HepG2 (cell line): ENCODE results near the gene SNX18. TPM values are rescaled to one million over a fixed set of nuclear protein-coding genes. Genes with fewer than 3 reads are reported as not detected.
A peak's percentile ranks its signal among the peaks of the same experiment; 100 is the strongest.

ENCODE experiments used
- ATAC-seq: fragments of 200-7000 bp; cut with Tn5 transposase; 3 replicates; pipeline ENCODE4 v1.9.1; 2020; ENCODE audit warnings: mild to moderate bottlenecking, moderate library complexity
- BruUV-seq: library from RNA; stranded (reverse); fragments of 400-500 nt; replicated peaks from 2 replicates; lab custom pipeline; 2021; lab: Mats Ljungman, UMichigan
- CTCF ChIA-PET: fragments of 300-600 bp; formaldehyde crosslinking; extraction: SDS; loops from one replicate; lab custom pipeline; 2021; ENCODE audit warnings: low total read pairs, inconsistent platforms, low intra/inter-chr PET ratio; lab: Yijun Ruan, JAX
- POLR2A ChIA-PET: fragments of 350-600 bp; sonication (Branson Sonifier 250); formaldehyde crosslinking; loops from one replicate; lab custom pipeline; 2020; ENCODE audit warnings: antibody characterized with exemption, inconsistent platforms; lab: Yijun Ruan, JAX
- DNase-seq: peaks from one replicate; pipeline ENCODE4 v3.0.0-alpha.2; 2015; ENCODE audit warnings: low spot score
- FAIRE-seq: peaks from 3 replicates; lab custom pipeline; 2011; peaks lifted over from hg19 to GRCh38; lab: Jason Lieb, UNC
- H2AFZ ChIP-seq: one replicate; pipeline ENCODE4 v1.6.1; 2011; ENCODE audit warnings: low read length, inconsistent platforms
- H3K27ac ChIP-seq: fragments of 300-600 bp; 3 replicates; pipeline ENCODE4 v1.8.0; 2011; ENCODE audit warnings: mixed run types, mild to moderate bottlenecking, mixed read lengths, low read length, inconsistent platforms; ENCODE audit not compliant: insufficient read depth; ENCODE audit errors: extremely low read length
- H3K27me3 ChIP-seq, 2 experiments: fragments of 200-600 bp in 1 of 2; 2 replicates in 1 of 2; 3 replicates in 1 of 2; pipeline versions ENCODE4 v1.6.0 to v1.8.0; 2011; ENCODE audit warnings: low read length in 2 of 2, mild to moderate bottlenecking in 2 of 2, moderate library complexity in 2 of 2, inconsistent platforms in 1 of 2; ENCODE audit not compliant: insufficient read depth in 2 of 2, control insufficient read depth in 1 of 2
- H3K36me3 ChIP-seq, 2 experiments: fragments of 200-600 bp in 1 of 2; replicated peaks in 1 of 2; 2 replicates in 1 of 2; 3 replicates in 1 of 2; pipeline versions ENCODE4 v1.5.1 to v1.8.0; 2011; ENCODE audit warnings: low read length in 2 of 2, inconsistent platforms in 1 of 2; ENCODE audit not compliant: insufficient read depth in 2 of 2, control insufficient read depth in 1 of 2
- H3K4me1 ChIP-seq: 2 replicates; pipeline ENCODE4 v1.5.1; 2012; ENCODE audit warnings: low read length, inconsistent platforms; ENCODE audit not compliant: insufficient read depth
- H3K4me2 ChIP-seq: 2 replicates; pipeline ENCODE4 v1.6.0; 2011; ENCODE audit warnings: low read depth, low read length, inconsistent platforms
- H3K4me3 ChIP-seq, 3 experiments: fragments of 200-600 bp in 1 of 3; sonication (generic), shearing (Covaris generic) in 1 of 3; replicated peaks in 1 of 3; 2 replicates each; pipeline ENCODE4 v1.5.1; 2011 to 2016; ENCODE audit warnings: low read length in 3 of 3, inconsistent platforms in 2 of 3, low read depth in 2 of 3, mild to moderate bottlenecking in 2 of 3, control low read depth in 1 of 3, mixed read lengths in 1 of 3; ENCODE audit not compliant: insufficient read depth in 1 of 3
- H3K79me2 ChIP-seq: one replicate; pipeline ENCODE4 v1.6.1; 2011; ENCODE audit warnings: low read length, inconsistent platforms; ENCODE audit not compliant: insufficient read depth
- H3K9ac ChIP-seq: 2 replicates; pipeline ENCODE4 v1.6.0; 2011; ENCODE audit warnings: mild to moderate bottlenecking, low read depth, low read length, inconsistent platforms; ENCODE audit not compliant: insufficient read depth
- H3K9me3 ChIP-seq: 2 replicates; pipeline ENCODE4 v1.5.1; 2012; ENCODE audit warnings: mild to moderate bottlenecking, low read length
- H4K20me1 ChIP-seq: 2 replicates; pipeline ENCODE4 v1.6.0; 2011; ENCODE audit warnings: inconsistent platforms, mild to moderate bottlenecking, low read length, moderate library complexity; ENCODE audit not compliant: insufficient read depth
- NKX3-1 ChIP-seq: sonication (generic); formaldehyde crosslinking; IDR thresholded peaks from 2 replicates; pipeline ENCODE4 v1.5.0; 2020; ENCODE audit warnings: missing genetic modification reagents
- NR2F2 ChIP-seq: IDR thresholded peaks from 2 replicates; pipeline ENCODE4 v1.6.1; 2012; ENCODE audit warnings: low read depth, inconsistent platforms, borderline replicate concordance
- PRPF4 ChIP-seq: fragments of 200-400 bp; formaldehyde crosslinking; IDR thresholded peaks from 2 replicates; pipeline ENCODE4 v1.6.1; 2016; ENCODE audit warnings: low read length, low read depth; ENCODE audit not compliant: poor library complexity, severe bottlenecking
- TARDBP ChIP-seq: sonication (generic); formaldehyde crosslinking; IDR thresholded peaks from 2 replicates; pipeline ENCODE4 v1.8.0; 2022; ENCODE audit warnings: mild to moderate bottlenecking, missing genetic modification reagents
- YY1 ChIP-seq: IDR thresholded peaks from 2 replicates; pipeline ENCODE4 v1.6.1; 2011; ENCODE audit warnings: low read length, low read depth, moderate library complexity, mild to moderate bottlenecking; ENCODE audit not compliant: insufficient read depth, insufficient replicate concordance
- ZBTB37 ChIP-seq: sonication (generic); formaldehyde crosslinking; IDR thresholded peaks from 2 replicates; pipeline ENCODE4 v1.4.0; 2020; ENCODE audit warnings: mild to moderate bottlenecking, missing genetic modification reagents
- ZNF253 ChIP-seq: sonication (generic); formaldehyde crosslinking; IDR thresholded peaks from 2 replicates; pipeline ENCODE4 v1.8.0; 2022; ENCODE audit warnings: mild to moderate bottlenecking, missing genetic modification reagents, borderline replicate concordance
- ZNF263 ChIP-seq: sonication (generic); formaldehyde crosslinking; IDR thresholded peaks from 2 replicates; pipeline ENCODE4 v1.4.0; 2020; ENCODE audit warnings: missing genetic modification reagents
- ZNF329 ChIP-seq: sonication (generic); formaldehyde crosslinking; IDR thresholded peaks from 2 replicates; pipeline ENCODE4 v1.9.0; 2021; ENCODE audit warnings: low read depth, mild to moderate bottlenecking, missing genetic modification reagents
- ZNF607 ChIP-seq: sonication (generic); formaldehyde crosslinking; IDR thresholded peaks from 2 replicates; pipeline ENCODE4 v1.5.1; 2020; ENCODE audit warnings: missing genetic modification reagents, mild to moderate bottlenecking, borderline replicate concordance
- ZNF7 ChIP-seq: IDR thresholded peaks from 2 replicates; pipeline ENCODE4 v1.6.1; 2016; ENCODE audit warnings: missing biosample characterization, missing genetic modification reagents
- ZNF891 ChIP-seq: sonication (generic); formaldehyde crosslinking; IDR thresholded peaks from 2 replicates; pipeline ENCODE4 v1.5.0; 2020; ENCODE audit warnings: mild to moderate bottlenecking, missing genetic modification reagents
- WGBS: methylation state at CpG from one replicate; pipeline ENCODE4 v1.1.6; 2017; ENCODE audit warnings: low lambda C conversion rate; 5-methylcytosine and 5-hydroxymethylcytosine counted together
- in situ Hi-C: cut with HindIII; loops from 2 replicates; pipeline ENCODE4 v1.10.0; 2017; ENCODE audit warnings: low pct_unique_long_range_greater_than_20kb; ENCODE audit not compliant: extremely low pct_ligation_motif_present
- intact Hi-C: fragments of 100-400 bp; cut with micrococcal nuclease; formaldehyde crosslinking; loops from one replicate; pipeline ENCODE4 v1.10.0; 2022; ENCODE audit not compliant: unreplicated experiment
- polyA plus RNA-seq, 8 experiments: library from polyadenylated mRNA; depleted of rRNA in 3 of 8; stranded (reverse) in 7 of 8; unstranded in 1 of 8; fragments of >200 nt; fragmentation: Illumina TruSeq in 4 of 8; extraction: Trizol in 4 of 8; gene quantifications; 2 replicates each; pipeline versions ENCODE4 v1.2.1 to v1.2.3, GENCODE V29; 2011 to 2016; ENCODE audit warnings: low read depth in 4 of 8, missing spikeins in 1 of 8, mixed read lengths in 1 of 8; ENCODE audit not compliant: insufficient read depth in 1 of 8
- total RNA-seq, 5 experiments: library from RNA; depleted of rRNA; stranded (reverse); fragments of >200 nt; fragmentation: Illumina TruSeq; extraction: Trizol; gene quantifications; 2 replicates each; pipeline ENCODE4 v1.2.3, GENCODE V29; 2016; ENCODE audit warnings: low read depth in 1 of 5
- TF ChIP-seq, protein P1 (sequence below): sonication (generic); formaldehyde crosslinking; IDR thresholded peaks from 2 replicates; pipeline ENCODE4 v1.5.1; 2020; ENCODE audit warnings: missing genetic modification reagents, mild to moderate bottlenecking, borderline replicate concordance
- TF ChIP-seq, protein P2 (sequence below): sonication (generic); formaldehyde crosslinking; IDR thresholded peaks from 2 replicates; pipeline ENCODE4 v1.8.0; 2022; ENCODE audit warnings: low read depth, missing genetic modification reagents

The SNX18 gene
- total and polyA plus RNA-seq, 2 of the 13 experiments (the other 11 are each of a cell fraction or from before 2014, with no cell fraction given), result 2.3 to 6.2 TPM

DNA sequence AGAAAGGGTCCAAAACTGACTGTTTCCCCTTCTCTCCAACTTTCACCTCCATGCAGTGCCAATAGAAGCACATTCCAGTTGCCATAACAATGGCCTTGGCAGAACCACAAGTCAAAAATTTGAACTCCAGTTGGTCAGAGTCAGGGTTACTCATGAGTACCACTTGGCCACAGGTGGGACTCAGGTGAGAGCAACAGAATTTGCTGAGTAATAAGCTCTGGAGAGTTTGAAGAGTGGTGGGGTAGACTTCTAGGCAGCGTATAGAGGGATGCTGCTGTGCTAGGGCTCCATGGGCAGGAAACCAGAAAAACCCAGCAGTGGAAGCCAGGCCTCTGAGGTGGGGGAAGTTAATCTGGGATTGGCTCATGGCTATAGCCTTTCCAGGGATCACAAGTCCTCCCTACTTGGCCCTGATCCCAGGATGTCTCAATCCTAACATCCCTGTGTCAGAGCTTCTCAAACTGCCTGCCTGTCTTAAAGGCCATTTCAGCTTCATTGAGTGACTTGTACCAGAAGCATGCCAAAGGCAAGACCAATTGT lies 30.2 kb downstream of the SNX18 start:
- BruUV-seq, result no TSS peak
- Histone ChIP-seq H3K4me2 (no peak overlapping the region), H3K9me3 (no peaks in the 10 kb centered on the region), H3K4me3 (no peak overlapping the region), H3K4me1 (peaks cover 6% of the 10 kb centered on the region; the same call in 1 of the 2 replicates), H2AFZ (no peak overlapping the region), H4K20me1 (no peaks in the 10 kb centered on the region), H3K9ac (no peak overlapping the region), H3K79me2 (no peaks in the 10 kb centered on the region), H3K27ac (no peak overlapping the region), H3K27me3 (no peaks in the 10 kb centered on the region), H3K36me3 (no peaks in the 10 kb centered on the region)
- intact Hi-C loops (no loop called here), in situ Hi-C loops (no loop called here)
- FAIRE-seq (no peak), ATAC-seq (peak; percentile 46), DNase-seq (peak; percentile 6)
- no peak for TF ChIP-seq ZNF607 (CRISPR knock-in tag)
- 0 out of 2 replicates have a peak, but pooled peaks have one; percentile 16 for TF ChIP-seq ZNF263
- ChIA-PET CTCF (no interaction called here), POLR2A (no interaction called here)
- WGBS, result 100% methylated on average over 1 of the region's 1 CpG

DNA sequence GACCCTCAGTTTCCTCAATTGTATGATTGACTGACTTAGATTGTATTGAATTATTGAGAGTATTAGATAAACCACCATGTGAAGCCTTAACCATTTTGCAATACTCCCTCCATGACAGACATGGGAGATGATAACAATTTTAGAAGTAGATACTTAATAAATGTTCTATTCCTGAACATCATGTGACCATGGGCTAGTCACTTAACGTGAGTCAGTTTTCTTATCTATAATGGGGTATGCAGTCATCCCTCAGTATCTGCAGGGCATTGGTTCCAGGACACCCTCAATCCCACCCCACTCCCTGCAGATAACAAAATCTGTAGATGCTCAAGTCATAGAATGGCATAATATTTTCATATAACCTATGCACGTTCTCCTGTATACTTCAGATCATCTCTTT lies 31.0 kb downstream of the SNX18 start:
- ATAC-seq (no peak), FAIRE-seq (no peak), DNase-seq (no peak)
- ChIA-PET CTCF (no interaction called here), POLR2A (no interaction called here)
- H3K9ac ChIP-seq, result no peak overlapping the region
- BruUV-seq, result no TSS peak
- H3K27me3 ChIP-seq, result no peaks in the 10 kb centered on the region
- in situ Hi-C loops, result no loop called here
- intact Hi-C loops, result no loop called here
- H2AFZ ChIP-seq, result no peak overlapping the region
- H3K4me3 ChIP-seq, result no peak overlapping the region
- H3K36me3 ChIP-seq, result no peaks in the 10 kb centered on the region
- no peaks in the 10 kb centered on the region for H3K79me2 ChIP-seq
- WGBS, result 89% methylated on average over 2 of the region's 2 CpGs
- no peak overlapping the region for H3K4me2 ChIP-seq
- TF ChIP-seq ZNF891 (CRISPR knock-in tag) (no peak), ZNF7 (CRISPR knock-in tag) (no peak), ZNF253 (no peak), ZNF329 (CRISPR knock-in tag) (no peak), TARDBP (CRISPR knock-in tag) (no peak), NKX3-1 (no peak), NR2F2 (no peak), ZBTB37 (CRISPR knock-in tag) (no peak), YY1 (no peak), PRPF4 (no peak)
- TF ChIP-seq, protein P1, sequence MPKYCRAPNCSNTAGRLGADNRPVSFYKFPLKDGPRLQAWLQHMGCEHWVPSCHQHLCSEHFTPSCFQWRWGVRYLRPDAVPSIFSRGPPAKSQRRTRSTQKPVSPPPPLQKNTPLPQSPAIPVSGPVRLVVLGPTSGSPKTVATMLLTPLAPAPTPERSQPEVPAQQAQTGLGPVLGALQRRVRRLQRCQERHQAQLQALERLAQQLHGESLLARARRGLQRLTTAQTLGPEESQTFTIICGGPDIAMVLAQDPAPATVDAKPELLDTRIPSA, result no peak
- TF ChIP-seq, protein P2, sequence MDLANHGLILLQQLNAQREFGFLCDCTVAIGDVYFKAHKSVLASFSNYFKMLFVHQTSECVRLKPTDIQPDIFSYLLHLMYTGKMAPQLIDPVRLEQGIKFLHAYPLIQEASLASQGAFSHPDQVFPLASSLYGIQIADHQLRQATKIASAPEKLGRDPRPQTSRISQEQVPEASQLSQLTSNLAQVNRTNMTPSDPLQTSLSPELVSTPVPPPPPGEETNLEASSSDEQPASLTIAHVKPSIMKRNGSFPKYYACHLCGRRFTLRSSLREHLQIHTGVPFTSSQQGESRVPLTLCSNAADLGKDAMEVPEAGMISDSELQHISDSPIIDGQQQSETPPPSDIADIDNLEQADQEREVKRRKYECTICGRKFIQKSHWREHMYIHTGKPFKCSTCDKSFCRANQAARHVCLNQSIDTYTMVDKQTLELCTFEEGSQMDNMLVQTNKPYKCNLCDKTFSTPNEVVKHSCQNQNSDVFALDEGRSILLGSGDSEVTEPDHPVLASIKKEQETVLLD (CRISPR knock-in tag), result no peak
- H3K4me1 ChIP-seq, result peaks cover 6% of the 10 kb centered on the region; the same call in 1 of the 2 replicates
- H3K27ac ChIP-seq, result no peak overlapping the region
- no peaks in the 10 kb centered on the region for H4K20me1 ChIP-seq
- H3K9me3 ChIP-seq, result no peaks in the 10 kb centered on the region
